Superior temporal gyrus (tissue), 1 donor: ENCODE data around the gene ASPRV1.
"Not testable (repeated sequence)": the region's sequence is repeated elsewhere in the genome, so short reads cannot be mapped to it uniquely, and the experiment has no call there.

Source experiments
- DNase-seq: peaks from one replicate; pipeline ENCODE4 v3.0.0-alpha.2; 2016; ENCODE audit errors: extremely low spot score

ASPRV1 gene

DNA sequence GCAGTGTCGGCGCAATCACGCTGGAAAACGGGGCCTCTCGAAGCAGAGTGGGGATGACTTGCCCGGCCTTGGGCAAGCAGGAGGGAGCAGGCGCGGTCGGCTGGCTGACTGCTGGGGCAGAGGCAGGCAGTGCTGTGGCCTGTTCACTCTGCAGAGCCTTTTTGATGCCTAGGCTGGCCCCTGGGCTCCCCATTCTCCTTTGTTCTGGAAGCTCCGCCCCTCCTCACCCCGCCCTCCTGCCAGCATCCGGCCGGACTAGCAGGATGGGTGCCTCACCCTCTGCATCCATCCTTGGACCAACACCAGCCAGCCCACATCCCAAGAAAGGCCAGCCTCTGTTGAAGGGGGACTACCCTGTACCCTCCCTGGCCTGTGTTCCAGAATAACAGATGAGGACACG, at the start of gene ASPRV1:
ASPRV1 (minus strand) TSS at position 136 of the 400 bp plus-strand sequence. CDS start 195 bp downstream, outside the sequence.
- peak; percentile 87 for DNase-seq

GRCh38 chr2:70010576-70011111, 49.2 kb upstream of the ASPRV1 start:
- DNase-seq = no peak

GRCh38 chr2:70009762-70010575, 48.5 kb upstream of the ASPRV1 start:
- no peak for DNase-seq

GRCh38 chr2:70008290-70008689, 46.9 kb upstream of the ASPRV1 start:
- DNase-seq = no peak

GRCh38 chr2:70007151-70007550, 45.7 kb upstream of the ASPRV1 start:
- no peak for DNase-seq

DNA sequence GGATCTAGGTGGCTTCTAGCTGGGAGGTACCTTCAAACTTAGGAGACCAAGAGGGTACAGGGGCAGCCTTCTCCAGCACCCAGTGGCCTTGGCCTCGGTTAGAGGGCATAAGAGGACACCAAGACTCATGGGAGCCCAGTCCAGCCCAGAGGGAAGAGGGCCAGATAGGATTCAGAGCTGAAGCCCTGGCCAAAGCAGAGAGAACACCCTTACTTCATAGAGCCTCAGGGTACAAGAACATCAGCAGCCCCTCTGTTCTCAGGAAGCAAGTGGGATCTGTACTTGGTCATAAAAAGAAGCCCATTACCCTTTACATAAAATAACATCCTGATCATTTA, 45.0 kb upstream of the ASPRV1 start:
- DNase-seq = no peak

- DNase-seq = no peak
Observed at GRCh38 chr2:70005752-70006446, 44.5 kb upstream of the ASPRV1 start.

DNA sequence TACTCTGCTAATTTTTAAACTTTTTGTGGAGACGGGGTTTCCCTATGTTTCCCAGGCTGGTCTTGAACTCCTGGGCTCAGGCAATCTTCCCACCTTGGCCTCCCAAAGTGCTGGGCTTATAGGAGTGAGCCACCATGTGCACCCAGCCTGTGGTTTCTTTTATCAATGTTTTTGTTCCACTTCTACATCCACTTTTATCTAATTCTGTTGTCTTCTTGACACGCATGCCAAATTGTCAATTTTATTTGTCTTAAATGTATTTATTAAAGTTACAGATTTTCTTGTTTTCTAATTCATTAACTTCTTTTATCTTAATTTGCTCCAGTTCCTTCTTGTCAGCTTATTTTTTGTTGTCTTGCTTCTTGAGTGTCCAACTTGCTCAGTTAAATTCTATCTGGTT, 43.8 kb upstream of the ASPRV1 start:
- no peak for DNase-seq

- no peak for DNase-seq
Observed at GRCh38 chr2:70003093-70003830, 41.8 kb upstream of the ASPRV1 start.

- DNase-seq = no peak
Observed at GRCh38 chr2:70002241-70002899, 40.9 kb upstream of the ASPRV1 start.

GRCh38 chr2:70000529-70000928, 39.1 kb upstream of the ASPRV1 start:
- not testable (repeated sequence) for DNase-seq

DNA sequence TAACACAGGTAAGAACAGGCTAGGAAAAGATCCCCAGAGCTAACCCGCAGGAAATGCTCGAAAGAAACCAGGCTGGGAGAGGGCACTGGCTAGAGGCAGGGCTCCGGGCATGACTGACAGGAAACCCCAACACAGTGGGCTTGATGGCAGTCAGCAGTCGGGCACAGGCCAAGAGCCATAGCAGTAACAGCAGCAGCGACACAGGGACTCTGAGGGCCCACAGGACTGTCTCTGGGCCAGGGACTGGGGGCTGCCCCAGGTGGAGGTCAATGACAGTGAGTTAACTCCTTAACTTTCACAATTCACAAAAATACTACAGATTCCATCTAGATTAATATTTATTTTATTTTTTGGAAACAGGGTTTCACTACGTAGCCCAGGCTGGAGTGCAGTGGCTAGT, 37.3 kb upstream of the ASPRV1 start:
- DNase-seq = no peak

GRCh38 chr2:69997015-69997830, 35.8 kb upstream of the ASPRV1 start:
- DNase-seq = no peak

DNA sequence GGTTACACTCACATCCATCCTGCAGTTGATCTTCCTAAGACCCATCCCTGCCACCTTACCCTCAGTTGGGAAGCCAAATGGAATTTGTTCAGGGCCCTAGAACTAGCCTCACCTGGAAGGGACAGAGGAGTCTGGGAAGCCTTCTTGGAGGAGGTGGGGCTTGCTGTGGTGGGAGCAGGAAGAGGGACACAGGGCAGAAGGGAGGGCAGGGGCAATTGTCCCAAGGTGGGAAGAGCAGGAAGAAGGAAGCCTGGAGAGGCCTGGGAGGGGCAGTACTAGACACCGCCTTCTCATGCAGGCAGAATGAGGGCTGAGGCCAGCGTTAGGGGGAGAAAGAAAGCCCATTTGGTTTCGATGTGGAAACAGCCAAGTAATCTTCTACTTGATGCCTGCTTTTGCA, 34.1 kb upstream of the ASPRV1 start:
- no peak for DNase-seq

- no peak for DNase-seq
Observed at GRCh38 chr2:69994166-69994565, 32.7 kb upstream of the ASPRV1 start.

DNA sequence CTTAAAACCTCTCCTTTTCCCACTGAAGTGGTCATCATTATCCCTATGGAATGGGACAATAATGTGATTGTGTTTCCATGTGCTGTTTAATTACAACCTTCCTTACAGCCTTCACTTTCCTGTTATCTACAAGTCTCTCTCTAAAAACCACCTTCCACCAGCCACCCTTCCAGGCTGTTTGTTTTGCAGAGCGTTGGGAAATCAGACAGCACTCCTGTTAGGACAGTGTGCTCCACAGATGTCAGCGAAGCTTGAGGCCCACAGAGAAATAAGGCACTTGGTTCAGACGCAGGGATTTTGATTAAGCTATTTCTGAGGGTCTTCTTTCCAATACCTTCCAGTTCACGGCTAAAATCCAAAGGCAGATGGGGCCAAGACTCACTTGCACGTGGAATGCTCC, 32.3 kb upstream of the ASPRV1 start:
- no peak for DNase-seq

DNA sequence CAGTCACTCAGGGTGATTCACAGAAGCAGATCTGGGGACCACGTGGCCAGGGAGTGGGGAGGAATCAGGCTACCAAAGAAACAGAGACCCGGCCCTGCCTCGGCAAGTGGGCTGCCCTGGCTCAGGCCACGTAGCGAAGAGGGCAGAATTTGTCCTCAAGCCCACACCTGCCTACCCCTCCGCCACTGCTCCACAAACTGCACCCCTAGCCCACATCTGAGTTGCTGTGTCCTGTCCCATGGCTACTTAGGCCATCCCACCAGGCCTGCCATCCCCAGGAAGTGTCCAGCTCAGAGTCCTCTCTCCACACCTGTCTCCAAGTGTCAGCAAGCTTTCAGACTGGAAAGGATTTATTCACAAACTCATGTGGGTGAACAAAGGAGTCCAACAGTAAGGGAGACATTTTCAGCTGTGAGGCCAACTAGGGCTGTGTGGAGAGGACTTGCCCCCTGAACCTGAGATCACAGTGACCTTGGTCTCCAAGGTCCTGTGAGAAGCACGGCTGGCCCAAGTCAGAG, 31.7 kb upstream of the ASPRV1 start:
- DNase-seq = no peak

DNA sequence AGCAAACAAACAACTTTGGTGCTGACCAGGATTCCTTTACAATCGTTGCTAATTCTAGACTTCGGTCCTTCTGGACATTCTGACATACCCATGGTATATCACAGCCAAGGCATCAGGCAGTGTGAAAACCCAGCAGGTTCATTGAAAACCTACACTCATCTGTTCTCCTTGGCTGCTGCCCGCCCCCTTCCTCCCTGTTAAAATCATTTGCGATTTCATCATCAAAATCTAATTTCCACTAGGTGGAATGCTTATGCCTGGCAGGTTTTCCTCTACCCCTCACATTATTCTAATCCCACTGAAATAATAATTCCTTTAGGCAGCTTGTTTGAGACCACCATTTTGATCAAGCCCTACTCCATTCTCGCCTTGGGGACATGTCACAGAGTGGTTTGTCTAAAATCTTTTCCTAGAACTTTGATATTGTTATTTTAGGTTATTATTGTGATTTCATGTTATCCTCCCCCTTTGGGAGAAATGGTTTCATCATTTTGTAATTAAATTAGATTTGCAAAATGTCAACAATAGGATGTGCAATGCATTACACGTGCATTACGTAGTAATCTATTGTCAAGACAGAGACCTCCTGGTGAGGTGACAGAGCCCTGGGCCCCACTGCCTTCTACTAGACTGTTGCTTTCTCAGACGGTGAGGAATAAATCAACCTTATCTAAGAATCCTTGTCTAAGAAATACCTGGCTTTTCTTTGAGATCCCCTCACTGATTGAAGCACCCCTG, 31.0 kb upstream of the ASPRV1 start:
- no peak for DNase-seq

DNA sequence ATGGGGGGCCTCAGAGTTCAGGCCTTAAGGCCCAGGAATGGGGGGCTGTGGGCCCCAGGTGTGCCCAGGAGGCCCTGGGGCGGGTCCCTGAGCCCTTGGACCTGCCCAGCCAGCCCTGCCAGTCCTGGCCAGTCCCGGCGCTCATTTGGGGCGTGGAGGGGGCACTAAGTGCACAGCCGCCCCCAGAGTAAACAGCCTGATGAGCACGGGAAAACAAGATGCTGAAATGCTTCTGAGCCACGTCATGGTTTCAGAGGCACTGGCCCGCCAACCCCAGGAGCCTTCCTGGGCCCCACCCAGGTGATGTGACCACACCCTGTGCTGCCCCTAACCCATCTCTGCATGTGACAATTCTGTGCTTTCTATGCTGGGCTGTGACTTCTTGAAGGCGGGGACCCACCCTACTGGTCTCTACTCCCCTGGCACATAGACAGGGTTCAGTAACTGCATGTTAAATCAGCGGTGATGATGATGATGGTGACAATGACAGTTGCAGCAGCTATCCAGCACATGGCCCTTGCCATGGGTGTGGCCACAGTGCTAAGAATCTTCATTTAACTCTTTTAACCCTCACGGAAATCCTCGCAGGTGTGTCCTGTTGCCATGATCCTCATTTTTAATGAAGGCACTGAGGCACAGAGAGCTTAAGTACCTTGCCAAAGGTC, 28.1 kb upstream of the ASPRV1 start:
- DNase-seq = no peak
